Mononuclear cell (primary cell): Measurements from ENCODE around the gene TOM1L2. TPM values are rescaled to one million over a fixed set of nuclear protein-coding genes. Genes with fewer than 3 reads are reported as not detected.

Experiments used
- H3K27me3 ChIP-seq: 2 replicates; pipeline ENCODE4 v1.6.0; 2011; ENCODE audit warnings: low read length, control low read depth; ENCODE audit not compliant: insufficient read depth
- H3K4me1 ChIP-seq: 2 replicates; pipeline ENCODE4 v1.5.1; 2011; ENCODE audit warnings: mild to moderate bottlenecking, low read length, control low read depth; ENCODE audit not compliant: insufficient read depth
- H3K4me3 ChIP-seq: 2 replicates; pipeline ENCODE4 v1.5.1; 2011; ENCODE audit warnings: mild to moderate bottlenecking, low read length, moderate library complexity
- H3K9me3 ChIP-seq: 2 replicates; pipeline ENCODE4 v1.5.1; 2011; ENCODE audit warnings: low read depth, mild to moderate bottlenecking, control low read depth, low read length
- total RNA-seq: library from RNA; depleted of rRNA; stranded (reverse); fragments of >200 nt; gene quantifications from one replicate; pipeline ENCODE4 v1.2.3, GENCODE V29; 2012

Gene TOM1L2
- total RNA-seq, 1 donor, result 14.4 TPM

DNA sequence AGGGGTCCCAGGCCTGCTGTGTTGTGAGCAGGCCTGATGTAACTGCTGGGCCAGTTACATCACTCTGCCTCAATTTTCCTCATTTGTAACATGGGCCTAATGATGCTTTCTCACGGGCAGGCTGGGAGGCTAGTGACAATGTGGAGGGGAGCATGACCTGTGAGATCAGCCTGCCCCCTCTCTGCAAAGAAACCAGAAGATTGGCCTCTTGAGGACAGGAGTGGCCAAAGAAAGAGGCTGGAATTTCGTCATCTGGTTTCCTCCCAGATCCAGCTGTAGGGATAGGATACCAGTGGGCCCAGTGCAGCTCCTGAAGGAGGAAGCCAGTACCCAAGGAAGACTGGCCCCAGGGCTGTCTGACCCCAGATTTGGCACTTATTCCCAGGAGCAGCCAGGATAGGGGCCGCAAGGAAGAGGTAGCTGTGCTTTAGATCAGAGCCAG is 134.8 kb downstream of the TOM1L2 start:
- peaks cover 73% of the 10 kb centered on the region for H3K4me1 ChIP-seq
- no peaks in the 10 kb centered on the region for H3K9me3 ChIP-seq
- H3K27me3 ChIP-seq, result no peaks in the 10 kb centered on the region
- H3K4me3 ChIP-seq, result peak overlapping the region; percentile 87

DNA sequence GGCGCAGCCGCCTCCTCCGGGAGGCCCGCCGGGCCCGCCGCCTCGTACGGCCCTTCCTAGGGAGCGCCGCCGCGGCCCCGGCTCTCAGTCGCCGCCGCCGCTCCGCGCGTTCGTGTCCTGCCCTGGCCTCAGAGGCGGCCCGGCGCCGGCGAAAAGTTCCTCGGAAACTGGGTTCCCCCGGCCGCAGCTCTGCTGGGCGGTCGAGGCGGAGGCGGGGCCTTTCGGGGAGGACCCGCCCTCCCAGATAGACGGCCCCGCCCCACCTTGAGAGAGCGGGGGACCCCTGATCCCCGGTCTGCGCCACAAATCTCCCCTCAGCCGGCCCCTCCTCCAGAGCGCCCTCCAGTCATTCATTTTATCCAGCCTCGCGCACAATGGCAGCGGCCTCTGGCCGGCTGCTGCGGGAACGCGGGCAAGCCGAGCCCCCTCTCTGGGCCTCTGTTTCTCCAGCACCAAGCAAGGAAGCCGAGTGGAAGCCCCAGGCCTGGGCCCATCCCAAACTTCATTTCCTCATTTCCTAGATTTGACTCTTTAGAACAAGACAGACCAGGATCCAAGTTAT is 135.3 kb downstream of the TOM1L2 start, which contains the start of gene SREBF1:
TSS of gene SREBF1 (minus strand) at position 169 of the 562 bp plus-strand sequence. CDS start 169 bp downstream, outside the sequence.
- peak within 1 kb of the TSS; percentile 87 for H3K4me3 ChIP-seq
- H3K27me3 ChIP-seq, result no peaks in the 10 kb centered on the region
- no peaks in the 10 kb centered on the region for H3K9me3 ChIP-seq
- H3K4me1 ChIP-seq, result peaks cover 73% of the 10 kb centered on the region

- Histone ChIP-seq H3K9me3 (no peaks in the 10 kb centered on the region), H3K27me3 (no peaks in the 10 kb centered on the region), H3K4me3 (peak overlapping the region; percentile 87)
Measured at GRCh38 chr17:17836250-17836817, 135.9 kb downstream of the TOM1L2 start.

DNA sequence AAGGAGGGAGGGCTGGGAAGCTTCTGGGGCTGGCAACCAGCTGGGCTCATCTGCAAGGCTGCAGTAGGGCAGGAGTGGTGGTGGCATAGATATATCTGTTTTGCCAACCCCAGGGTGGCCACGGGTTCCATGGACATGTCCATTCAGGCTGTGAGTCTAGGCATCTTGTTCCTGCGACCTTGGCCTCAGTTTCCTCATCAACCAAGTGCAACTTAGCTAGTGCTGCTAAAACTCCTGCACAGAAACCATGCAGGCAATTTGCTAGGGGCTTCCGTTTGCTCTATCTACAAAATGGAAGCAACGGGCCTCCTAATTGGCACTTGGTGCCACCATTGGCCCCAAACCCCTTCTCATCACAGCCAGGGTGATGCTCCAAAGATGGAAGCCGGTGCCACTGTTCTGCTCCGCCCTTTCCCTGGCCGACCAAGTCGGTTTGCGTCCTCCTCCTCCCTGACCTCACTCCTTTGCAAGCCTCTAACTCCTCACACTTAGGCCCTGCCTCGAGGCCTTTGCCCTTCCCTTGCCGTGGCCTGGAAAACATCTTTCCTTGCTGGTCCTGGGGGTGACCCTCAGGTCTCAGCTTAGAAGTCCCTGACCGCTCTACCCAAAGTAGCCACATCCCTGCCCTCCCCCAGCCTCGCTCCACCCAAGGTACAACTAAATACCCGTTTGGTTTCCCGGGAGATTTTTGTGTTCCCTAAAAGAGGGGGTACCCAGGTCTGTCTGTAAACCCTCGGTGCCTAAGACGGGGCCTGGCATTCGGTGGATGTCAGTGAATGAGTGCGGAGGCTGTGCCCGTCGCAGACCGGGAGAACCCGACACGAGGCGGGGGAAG is 136.6 kb downstream of the TOM1L2 start:
- H3K9me3 ChIP-seq, result no peaks in the 10 kb centered on the region
- H3K27me3 ChIP-seq, result no peaks in the 10 kb centered on the region
- H3K4me3 ChIP-seq, result peak overlapping the region; percentile 87
- peaks cover 66% of the 10 kb centered on the region for H3K4me1 ChIP-seq

More at GRCh38 chr17:17836250-17836817, 135.9 kb downstream of the TOM1L2 start:
- peaks cover 73% of the 10 kb centered on the region for H3K4me1 ChIP-seq

GRCh38 chr17:17834974-17835373 is 137.2 kb downstream of the TOM1L2 start:
- H3K4me1 ChIP-seq, result peaks cover 60% of the 10 kb centered on the region
- H3K27me3 ChIP-seq, result no peaks in the 10 kb centered on the region
- H3K9me3 ChIP-seq, result no peaks in the 10 kb centered on the region
- no peak overlapping the region for H3K4me3 ChIP-seq

GRCh38 chr17:17833658-17834357 is 138.4 kb downstream of the TOM1L2 start:
- no peaks in the 10 kb centered on the region for H3K27me3 ChIP-seq
- peaks cover 48% of the 10 kb centered on the region for H3K4me1 ChIP-seq
- H3K4me3 ChIP-seq, result no peak overlapping the region
- H3K9me3 ChIP-seq, result no peaks in the 10 kb centered on the region

GRCh38 chr17:17832032-17832363 is 140.2 kb downstream of the TOM1L2 start:
- H3K4me1 ChIP-seq, result peaks cover 39% of the 10 kb centered on the region
- no peaks in the 10 kb centered on the region for H3K9me3 ChIP-seq
- no peak overlapping the region for H3K4me3 ChIP-seq
- no peaks in the 10 kb centered on the region for H3K27me3 ChIP-seq

GRCh38 chr17:17831208-17832031 is 140.8 kb downstream of the TOM1L2 start:
- Histone ChIP-seq H3K4me3 (no peak overlapping the region), H3K27me3 (no peaks in the 10 kb centered on the region), H3K9me3 (no peaks in the 10 kb centered on the region), H3K4me1 (peaks cover 42% of the 10 kb centered on the region)

DNA sequence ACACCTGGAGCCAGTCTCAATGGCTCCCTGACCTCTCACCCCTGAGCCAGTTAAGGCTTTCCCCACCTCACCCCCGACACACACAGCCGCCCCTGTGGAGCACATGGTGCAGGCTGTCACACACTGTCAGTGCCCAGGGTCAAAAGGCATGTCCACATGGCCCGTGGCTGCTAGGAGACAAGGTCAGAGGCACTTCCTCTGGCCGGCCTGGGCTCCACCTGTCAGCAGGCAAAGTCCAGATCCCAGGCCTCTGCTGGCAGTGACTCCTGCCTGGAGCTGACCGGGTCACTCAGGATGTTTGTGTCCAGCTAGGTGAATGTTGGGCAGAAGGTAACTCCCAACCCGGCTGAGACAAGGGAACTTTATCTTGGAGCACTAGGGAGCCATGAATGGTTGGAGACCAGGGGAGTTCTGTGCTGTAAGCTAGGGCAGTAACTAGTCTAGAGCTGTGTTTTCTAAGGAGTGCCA is 141.4 kb downstream of the TOM1L2 start:
- Histone ChIP-seq H3K4me1 (peaks cover 45% of the 10 kb centered on the region), H3K27me3 (no peaks in the 10 kb centered on the region), H3K4me3 (no peak overlapping the region), H3K9me3 (no peaks in the 10 kb centered on the region)

- H3K4me1 ChIP-seq, result peaks cover 44% of the 10 kb centered on the region
- no peaks in the 10 kb centered on the region for H3K9me3 ChIP-seq
- no peaks in the 10 kb centered on the region for H3K27me3 ChIP-seq
- no peak overlapping the region for H3K4me3 ChIP-seq
Measured at GRCh38 chr17:17830269-17830567, 142.0 kb downstream of the TOM1L2 start.

DNA sequence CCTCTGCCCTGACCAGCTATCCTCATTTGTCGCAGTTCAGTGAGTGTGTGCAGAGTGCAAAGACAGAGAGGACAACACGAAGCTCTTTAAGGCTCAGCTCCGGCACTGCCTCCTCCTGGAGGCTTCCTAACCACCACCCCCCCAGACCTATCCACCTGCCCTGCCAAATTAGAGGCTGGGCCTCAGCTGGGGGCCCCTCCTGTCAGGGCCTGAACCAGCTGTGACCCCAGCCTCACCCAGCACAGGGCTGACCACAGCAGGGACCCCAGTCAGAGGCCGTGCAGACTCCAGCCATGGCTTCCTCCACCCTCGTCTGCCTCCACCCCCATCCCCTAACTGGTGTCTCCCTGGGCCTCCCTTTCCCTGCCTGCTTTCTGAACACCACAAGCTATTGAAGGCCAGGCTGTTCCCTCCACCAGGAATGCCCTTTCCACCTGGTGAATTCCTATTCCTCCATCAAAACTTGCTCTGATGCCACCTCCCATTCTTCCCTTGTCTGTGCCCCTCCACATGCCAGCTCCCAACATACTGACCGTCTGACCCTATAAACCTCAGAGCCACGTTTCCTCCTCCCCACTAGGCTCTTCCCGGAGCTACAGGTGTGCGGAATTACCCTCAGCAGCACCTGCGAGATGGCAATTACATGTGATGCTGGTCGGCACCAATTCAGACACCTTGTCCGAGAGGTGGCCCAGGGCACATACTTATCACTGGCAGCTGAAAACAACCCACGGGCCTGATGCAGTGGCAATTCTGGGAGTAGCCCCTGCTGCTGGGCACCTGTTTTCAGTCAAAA is 144.2 kb downstream of the TOM1L2 start:
- Histone ChIP-seq H3K4me3 (no peak overlapping the region), H3K9me3 (no peaks in the 10 kb centered on the region), H3K4me1 (peaks cover 44% of the 10 kb centered on the region), H3K27me3 (no peaks in the 10 kb centered on the region)

DNA sequence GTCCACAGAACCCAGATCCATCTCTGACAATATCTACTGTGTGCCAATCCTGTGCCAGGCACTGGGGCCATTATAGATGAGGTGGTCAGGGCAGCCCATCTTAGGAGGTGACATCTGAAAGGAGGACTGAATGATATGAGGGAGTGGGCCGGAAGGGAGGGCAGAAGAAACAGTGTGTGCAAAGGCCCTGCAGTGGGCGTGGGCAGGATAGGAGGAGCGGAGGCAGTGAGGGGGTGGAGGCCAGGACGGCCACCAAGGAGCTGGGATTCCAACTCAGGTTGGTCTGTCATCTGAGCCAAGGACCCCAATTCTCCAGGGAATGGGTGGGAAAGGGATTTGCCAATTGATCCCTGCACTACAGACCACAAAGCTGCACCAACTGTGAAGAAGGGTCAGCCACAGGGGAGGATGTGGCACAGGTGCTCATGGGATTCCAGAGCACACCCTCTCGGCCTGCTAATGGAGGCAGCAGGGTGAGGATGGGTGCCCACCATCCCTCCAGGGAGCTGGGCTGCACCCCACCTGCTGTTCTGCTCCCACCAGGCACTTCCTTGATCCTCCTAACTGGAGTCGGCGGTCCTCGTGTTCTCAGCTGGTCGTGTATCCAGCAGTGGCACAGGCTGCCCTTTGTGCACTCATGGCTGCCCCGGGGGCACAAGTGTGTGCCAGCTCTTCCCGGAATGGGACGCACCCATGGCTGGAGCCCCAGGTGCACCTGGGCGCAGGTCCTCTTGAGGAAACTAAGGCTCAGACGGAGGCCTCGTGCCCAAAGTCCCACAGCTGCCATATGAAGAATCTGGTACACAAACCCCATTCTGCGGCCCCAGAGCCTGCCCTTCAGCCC is 145.0 kb downstream of the TOM1L2 start:
- Histone ChIP-seq H3K27me3 (no peaks in the 10 kb centered on the region), H3K4me1 (peaks cover 53% of the 10 kb centered on the region), H3K4me3 (no peak overlapping the region), H3K9me3 (no peaks in the 10 kb centered on the region)

DNA sequence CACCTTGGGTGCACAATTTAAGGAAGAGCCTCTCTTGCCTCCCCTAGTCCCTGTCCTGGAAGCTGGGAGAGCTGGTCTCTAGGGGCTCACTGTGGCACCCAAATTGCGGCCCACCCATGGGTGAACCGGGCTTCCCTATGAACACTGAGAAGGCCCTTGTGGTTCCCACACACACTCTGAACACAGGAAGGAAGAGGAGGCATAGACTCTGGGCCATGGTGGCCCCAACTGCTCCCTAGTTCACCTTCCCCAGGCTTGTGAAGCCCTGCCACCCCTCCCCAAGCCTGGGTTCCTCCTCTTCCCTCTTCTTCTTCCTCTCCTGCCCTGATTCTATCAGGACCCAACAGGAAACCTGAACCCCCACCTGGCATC is 145.9 kb downstream of the TOM1L2 start:
- Histone ChIP-seq H3K27me3 (no peaks in the 10 kb centered on the region), H3K9me3 (no peaks in the 10 kb centered on the region), H3K4me1 (peaks cover 61% of the 10 kb centered on the region), H3K4me3 (no peak overlapping the region)
